GDM1 (cell line): Measurements from ENCODE around the gene TMEM87A.
"Not testable (repeated sequence)": the region's sequence is repeated elsewhere in the genome, so short reads cannot be mapped to it uniquely, and the experiment has no call there.

Source experiments
- DNase-seq: peaks from one replicate; lab custom pipeline; 2025; lab: John Stamatoyannopoulos, UW

Gene TMEM87A

GRCh38 chr15:42272939-42273899 is at the start of gene TMEM87A, which contains the start of gene GANC:
TMEM87A (minus strand) TSS chr15:42273433; CDS start chr15:42273398, 35 bp downstream.
GANC (plus strand) TSS chr15:42273201; CDS start chr15:42274482, 1,281 bp downstream.
- peak; percentile 95 for DNase-seq

- DNase-seq = no peak
Measured at GRCh38 chr15:42319206-42319605, 46.0 kb upstream of the TMEM87A start.

- not testable (repeated sequence) for DNase-seq
Measured at GRCh38 chr15:42316282-42316805, 43.1 kb upstream of the TMEM87A start.

- no peak for DNase-seq
Measured at GRCh38 chr15:42315521-42315920, 42.3 kb upstream of the TMEM87A start.

- DNase-seq = no peak
Measured at GRCh38 chr15:42314818-42315217, 41.6 kb upstream of the TMEM87A start.

- no peak for DNase-seq
Measured at GRCh38 chr15:42313463-42313862, 40.2 kb upstream of the TMEM87A start.

GRCh38 chr15:42306681-42307080 is 33.4 kb upstream of the TMEM87A start:
- no peak for DNase-seq

GRCh38 chr15:42301004-42301403 is 27.8 kb upstream of the TMEM87A start:
- not testable (repeated sequence) for DNase-seq

GRCh38 chr15:42289166-42289565 is 15.9 kb upstream of the TMEM87A start:
- no peak for DNase-seq

GRCh38 chr15:42287931-42288330 is 14.7 kb upstream of the TMEM87A start:
- DNase-seq = no peak

- no peak for DNase-seq
Measured at GRCh38 chr15:42286445-42287029, 13.3 kb upstream of the TMEM87A start.

GRCh38 chr15:42285034-42285433 is 11.8 kb upstream of the TMEM87A start:
- DNase-seq = no peak

- DNase-seq = no peak
Measured at GRCh38 chr15:42284551-42284950, 11.3 kb upstream of the TMEM87A start.

- no peak for DNase-seq
Measured at GRCh38 chr15:42283671-42284070, 10.4 kb upstream of the TMEM87A start.

GRCh38 chr15:42282926-42283325 is 9.7 kb upstream of the TMEM87A start:
- DNase-seq = no peak

GRCh38 chr15:42282344-42282743 is 9.1 kb upstream of the TMEM87A start:
- DNase-seq = no peak

GRCh38 chr15:42279234-42279723 is 6.0 kb upstream of the TMEM87A start:
- DNase-seq = peak; percentile 6

GRCh38 chr15:42276762-42277161 is 3.5 kb upstream of the TMEM87A start:
- DNase-seq = no peak

GRCh38 chr15:42275780-42276391 is 2.7 kb upstream of the TMEM87A start:
- no peak for DNase-seq

GRCh38 chr15:42274702-42274989 is 1.4 kb upstream of the TMEM87A start:
- no peak for DNase-seq

GRCh38 chr15:42273900-42274701 is 868 bp upstream of the TMEM87A start:
- DNase-seq = no peak

- DNase-seq = no peak
Measured at GRCh38 chr15:42270996-42271395, 2.2 kb downstream of the TMEM87A start.
